H1 (cell line): ENCODE data around the gene MRPL22.
"Not testable (repeated sequence)": the region's sequence is repeated elsewhere in the genome, so short reads cannot be mapped to it uniquely, and the experiment has no call there.

ENCODE experiments used
- ASH2L ChIP-seq: fragments of 200-600, 300-600 bp; sonication (generic); IDR thresholded peaks from one replicate; pipeline ENCODE4 v1.7.1; 2017; ENCODE audit warnings: low read length
- EP300 ChIP-seq, 2 experiments: IDR thresholded peaks; 1 replicate in 1 of 2; 2 replicates in 1 of 2; pipeline ENCODE4 v1.6.1; 2011 to 2012; ENCODE audit warnings: low read depth in 2 of 2, low read length in 2 of 2, mild to moderate bottlenecking in 2 of 2, borderline replicate concordance in 1 of 2, inconsistent platforms in 1 of 2, moderate library complexity in 1 of 2
- MAX ChIP-seq: IDR thresholded peaks from 2 replicates; pipeline ENCODE4 v1.6.1; 2012; ENCODE audit warnings: inconsistent platforms
- RAD21 ChIP-seq, 2 experiments: IDR thresholded peaks in 1 of 2; conservative IDR thresholded peaks in 1 of 2; 2 replicates each; pipeline ENCODE4 v1.6.1; 2011; ENCODE audit warnings: low read depth in 2 of 2, low read length in 2 of 2, improper control_type of control experiment in 1 of 2, inconsistent platforms in 1 of 2, mild to moderate bottlenecking in 1 of 2, moderate library complexity in 1 of 2
- SP2 ChIP-seq: IDR thresholded peaks from 2 replicates; pipeline ENCODE4 v1.6.1; 2012; ENCODE audit warnings: mild to moderate bottlenecking, low read length, inconsistent platforms
- TCF12 ChIP-seq: IDR thresholded peaks from 2 replicates; pipeline ENCODE4 v1.6.1; 2011; ENCODE audit warnings: low read depth, mild to moderate bottlenecking, low read length

- TF ChIP-seq TCF12; EP300 (IDR thresholded peaks at IDR 0.05; ENCODE audit: borderline replicate concordance in 1 of 2, low read depth in 2 of 2, low read length in 2 of 2); ASH2L; MAX; SP2; RAD21 (IDR thresholded peaks at IDR 0.05 in 1 of 2, conservative IDR thresholded peaks at IDR 0.05 in 1 of 2; ENCODE audit: low read depth in 2 of 2, low read length in 2 of 2): not testable (repeated sequence)
Measured at GRCh38 chr5:154976082-154976481, 35.2 kb downstream of the MRPL22 start.
